G401 (cell line): ENCODE results near the gene PRKAR2A. TPM values are rescaled to one million over a fixed set of nuclear protein-coding genes. Genes with fewer than 3 reads are reported as not detected.
A peak's percentile ranks its signal among the peaks of the same experiment; 100 is the strongest.
"Not testable (repeated sequence)": the region's sequence is repeated elsewhere in the genome, so short reads cannot be mapped to it uniquely, and the experiment has no call there.

Experiments used
- DNase-seq: peaks from one replicate; pipeline ENCODE4 v3.0.0-alpha.2; 2015; ENCODE audit warnings: low spot score
- in situ Hi-C: cut with HindIII; loops from 2 replicates; pipeline ENCODE4 v1.10.0; 2016; ENCODE audit warnings: low sequenced_read_pairs, mixed read lengths
- total RNA-seq: library from RNA; depleted of rRNA; stranded (reverse); fragments of >200 nt; shearing (Covaris generic); gene quantifications from 2 replicates; pipeline ENCODE4 v1.2.3, GENCODE V29; 2014

The PRKAR2A gene
- total RNA-seq, 1 experiment from 2014 or later: 16.7 TPM

DNA sequence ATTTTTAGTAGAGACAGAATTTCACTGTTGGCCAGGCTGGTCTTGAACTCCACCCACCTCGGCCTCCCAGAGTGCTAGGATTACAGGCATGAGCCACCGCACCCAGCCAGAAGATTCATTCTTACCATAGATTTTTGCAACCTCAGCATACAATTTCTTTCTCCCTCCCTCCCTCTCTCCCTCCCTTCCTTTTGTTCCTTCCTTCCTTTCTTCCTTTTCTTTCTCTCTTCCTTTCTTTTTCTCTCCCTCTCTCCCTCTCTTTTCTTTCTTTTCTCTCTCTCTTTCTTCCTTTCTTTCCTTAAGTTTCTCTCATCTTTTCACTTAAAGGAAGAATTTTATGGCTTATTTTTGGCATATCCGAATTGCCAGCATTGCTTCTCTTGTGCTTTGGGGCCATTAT lies 58.0 kb downstream of the PRKAR2A start:
- DNase-seq: no peak
- in situ Hi-C loops: no loop called here

DNA sequence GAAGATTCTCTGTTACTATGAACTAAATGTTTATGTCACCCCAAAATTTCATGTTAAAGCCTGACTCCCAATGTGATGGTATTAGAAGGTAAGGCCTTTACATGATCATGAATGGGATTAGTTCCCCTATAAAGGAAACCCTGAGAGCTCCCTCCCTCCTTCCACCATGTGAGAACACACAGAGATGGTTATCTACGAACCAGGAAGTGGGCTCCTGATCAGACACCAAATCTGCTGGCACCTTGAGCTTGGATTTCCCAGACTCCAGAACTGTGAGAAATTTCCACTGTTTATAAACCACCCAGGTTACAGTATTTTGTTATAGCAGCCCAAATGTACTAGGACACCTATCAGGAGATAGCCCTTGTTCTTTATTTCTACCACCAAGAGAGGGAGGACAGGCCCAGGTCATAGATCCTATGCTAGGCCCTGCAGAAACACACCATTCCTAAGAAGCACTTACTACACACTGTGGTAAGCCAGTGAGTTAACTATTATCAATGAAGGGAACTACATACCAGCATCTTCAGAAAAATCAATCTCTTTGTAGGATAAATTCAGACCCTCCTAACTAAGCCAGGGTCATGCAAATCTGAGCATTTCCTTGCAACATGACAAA lies 59.0 kb downstream of the PRKAR2A start:
- in situ Hi-C loops: no loop called here
- no peak for DNase-seq

- in situ Hi-C loops: no loop called here
- no peak for DNase-seq
Measured at GRCh38 chr3:48784426-48785120, 63.1 kb downstream of the PRKAR2A start.

DNA sequence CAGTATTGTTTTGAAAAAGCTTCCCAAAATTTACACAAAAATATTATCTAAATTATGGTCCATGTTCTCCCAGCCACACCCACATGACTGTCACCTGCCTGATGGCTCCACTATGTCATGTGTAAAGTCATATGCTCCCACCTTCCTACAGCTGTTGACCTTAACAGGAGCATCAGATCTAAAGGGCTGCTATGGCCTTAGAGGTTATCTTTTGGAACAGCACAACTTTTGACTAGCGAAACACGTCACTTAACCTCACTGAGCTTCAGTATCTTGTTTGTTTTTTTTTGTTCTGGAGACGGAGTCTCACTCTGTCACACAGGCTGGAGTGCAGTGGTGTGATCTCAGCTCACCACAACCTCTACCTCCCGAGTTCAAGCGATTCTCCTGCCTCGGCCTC lies 64.4 kb downstream of the PRKAR2A start:
- no peak for DNase-seq
- in situ Hi-C loops: no loop called here

- no peak for DNase-seq
- in situ Hi-C loops: no loop called here
Measured at GRCh38 chr3:48782046-48782445, 65.6 kb downstream of the PRKAR2A start.

DNA sequence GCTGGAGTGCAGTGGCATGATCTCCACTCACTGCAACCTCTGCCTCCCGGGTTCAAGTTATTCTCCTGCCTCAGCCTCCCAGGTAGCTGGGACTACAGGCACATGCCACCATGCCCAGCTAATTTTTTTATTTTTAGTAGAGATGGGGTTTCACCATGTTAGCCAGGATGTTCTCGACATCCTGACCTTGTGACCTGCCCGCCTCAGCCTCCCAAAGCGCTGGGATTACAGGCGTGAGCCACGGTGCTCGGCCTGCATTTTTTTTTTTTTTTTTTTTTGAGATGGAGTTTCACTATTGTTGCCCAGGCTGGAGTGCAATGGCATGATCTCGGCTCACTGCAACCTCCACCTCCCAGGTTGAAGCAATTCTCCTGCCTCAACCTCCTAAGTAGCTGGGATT lies 69.1 kb downstream of the PRKAR2A start:
- in situ Hi-C loops: loop anchor here (5.0 kb wide), 1 partner anchor 34 kb away; no protein-coding TSS in a partner anchor

DNA sequence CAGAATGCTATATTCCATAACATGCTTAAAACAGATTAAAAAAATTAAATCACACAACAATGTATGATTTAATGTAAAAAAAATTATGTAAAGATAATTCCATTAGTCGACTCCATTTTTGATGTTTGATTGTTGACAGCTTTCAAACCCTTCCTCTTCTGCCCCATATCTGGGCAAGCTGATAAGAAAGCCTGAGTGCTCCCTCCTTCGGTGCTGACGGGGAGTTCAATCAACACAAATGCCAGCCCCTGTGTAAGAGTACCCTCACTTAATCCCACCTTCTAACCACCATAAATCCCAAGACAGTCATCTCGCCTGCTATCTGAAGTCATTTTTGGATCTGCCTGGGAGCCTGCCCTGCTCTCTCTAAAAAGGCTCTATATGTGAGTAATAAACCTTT lies 70.8 kb downstream of the PRKAR2A start:
- no peak for DNase-seq
- in situ Hi-C loops: loop anchor here (5.0 kb wide), 1 partner anchor 35 kb away; no protein-coding TSS in a partner anchor

More for the DNA sequence above, 69.1 kb downstream of the PRKAR2A start:
- DNase-seq: not testable (repeated sequence)

- in situ Hi-C loops: no loop called here
- no peak for DNase-seq
Measured at GRCh38 chr3:48770192-48770502, 77.5 kb downstream of the PRKAR2A start.

GRCh38 chr3:48765376-48765775 lies 82.3 kb downstream of the PRKAR2A start:
- peak; percentile 45 for DNase-seq
- in situ Hi-C loops: no loop called here

GRCh38 chr3:48762816-48763215 lies 84.9 kb downstream of the PRKAR2A start:
- in situ Hi-C loops: no loop called here
- DNase-seq: no peak

DNA sequence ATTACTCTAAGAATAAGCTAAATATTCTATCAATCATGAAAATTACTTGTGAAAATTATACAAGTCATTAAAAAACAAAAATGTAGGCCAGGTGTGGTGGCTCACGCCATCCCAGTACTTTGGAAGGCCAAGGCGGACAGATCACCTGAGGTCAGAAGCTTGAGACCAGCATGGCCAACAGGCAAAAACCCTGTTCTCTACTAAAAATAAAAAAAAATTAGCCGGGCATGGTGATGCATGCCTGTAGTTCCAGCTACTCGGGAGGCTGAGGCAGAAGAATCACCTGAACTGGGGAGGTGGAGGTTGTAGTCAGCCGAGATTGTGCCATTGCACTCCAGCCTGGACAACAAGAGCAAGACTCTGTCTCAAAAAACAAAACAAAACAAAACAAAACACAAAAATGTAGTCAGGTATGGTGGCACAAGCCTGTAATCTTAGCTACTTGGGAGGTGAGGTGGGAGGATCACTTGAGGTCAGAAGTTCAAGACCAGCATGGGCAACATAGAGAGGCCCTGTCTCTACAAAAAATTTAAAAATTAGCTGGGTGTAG lies 87.6 kb downstream of the PRKAR2A start:
- in situ Hi-C loops, DNase-seq: not testable (repeated sequence)

- DNase-seq, in situ Hi-C loops: not testable (repeated sequence)
Measured at GRCh38 chr3:48759531-48759930, 88.1 kb downstream of the PRKAR2A start.

- in situ Hi-C loops: no loop called here
Measured at GRCh38 chr3:48759071-48759470, 88.6 kb downstream of the PRKAR2A start.

DNA sequence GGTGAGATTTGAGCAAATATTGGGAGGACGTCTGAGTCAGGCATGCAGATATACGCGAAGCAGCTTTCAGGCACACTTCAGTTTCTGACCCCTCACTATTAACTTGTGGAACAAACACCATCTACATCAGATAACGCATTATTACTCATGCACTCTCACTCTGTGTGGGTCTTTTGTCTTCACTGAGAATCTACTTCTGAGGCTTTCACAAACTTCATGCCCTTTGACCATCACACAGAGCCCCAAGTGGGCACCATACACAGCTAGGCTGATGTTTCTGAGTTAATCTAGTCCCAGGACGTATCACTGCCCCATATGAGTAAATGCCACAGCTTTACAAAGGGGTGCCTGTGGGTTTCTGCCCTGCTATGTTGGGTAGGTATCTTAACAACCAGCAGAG lies 91.0 kb downstream of the PRKAR2A start:
- in situ Hi-C loops: no loop called here
- no peak for DNase-seq

More at GRCh38 chr3:48759071-48759470, 88.6 kb downstream of the PRKAR2A start:
- no peak for DNase-seq

DNA sequence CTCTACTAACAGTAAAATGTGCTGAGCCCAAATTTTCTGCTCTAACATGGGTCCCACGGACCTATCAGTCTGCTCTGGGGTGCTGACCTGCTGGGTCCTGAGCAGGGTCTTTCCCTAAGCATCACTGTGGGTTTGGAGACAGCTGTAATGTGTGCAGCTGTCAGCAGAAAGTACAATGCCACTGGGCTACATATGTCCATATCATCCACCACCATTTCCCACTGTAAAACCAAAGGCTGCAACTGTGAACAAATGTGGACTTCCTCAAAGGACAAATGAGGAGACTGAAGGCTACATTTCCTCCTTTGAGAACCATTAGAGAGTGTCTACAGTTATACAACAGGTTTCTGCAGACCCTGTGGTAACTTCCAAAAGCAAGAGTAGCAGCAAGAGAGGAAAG lies 96.8 kb downstream of the PRKAR2A start:
- in situ Hi-C loops: no loop called here
- DNase-seq: no peak

DNA sequence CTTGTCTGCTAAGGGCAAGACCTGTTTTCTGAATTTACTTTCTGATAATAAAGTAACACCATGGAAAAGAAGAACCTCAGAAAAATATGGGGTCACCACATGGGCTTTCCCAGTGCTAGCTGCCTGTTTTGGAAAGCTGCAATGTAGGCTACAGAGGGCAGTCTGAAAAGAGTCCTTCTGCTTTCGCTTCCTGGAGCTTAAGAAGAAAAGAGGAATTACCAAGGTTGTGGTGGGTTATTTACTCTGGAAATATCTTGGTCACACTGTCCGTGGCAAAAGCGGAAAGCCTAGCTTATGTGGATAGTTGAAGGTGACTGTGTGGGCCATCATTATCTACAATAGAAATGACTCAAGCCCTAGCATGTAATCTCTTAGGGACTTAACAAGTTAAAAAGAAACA lies 98.9 kb downstream of the PRKAR2A start:
- in situ Hi-C loops: no loop called here
- no peak for DNase-seq

DNA sequence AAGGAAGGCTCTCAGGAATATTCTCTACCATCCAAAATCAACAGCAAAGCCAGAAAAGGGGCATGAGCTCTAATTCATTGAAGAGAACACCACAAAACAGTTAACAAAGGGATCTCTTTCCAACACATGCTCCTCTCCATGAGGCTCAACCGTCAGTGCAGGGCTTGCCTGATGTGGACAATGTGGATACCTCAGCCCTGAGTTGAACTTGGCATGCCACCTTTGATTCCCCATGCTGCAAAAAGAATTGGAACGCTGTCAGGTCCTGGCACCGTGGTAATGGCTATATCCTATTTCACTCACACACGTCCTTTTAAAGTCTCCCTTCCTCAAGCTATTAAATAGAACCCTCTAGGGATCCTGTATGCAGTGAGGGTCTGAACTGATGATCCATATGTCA lies 100.0 kb downstream of the PRKAR2A start:
- in situ Hi-C loops: no loop called here
- DNase-seq: no peak

GRCh38 chr3:48747015-48747615 lies 100.6 kb downstream of the PRKAR2A start:
- DNase-seq: no peak
- in situ Hi-C loops: no loop called here

- in situ Hi-C loops: no loop called here
- DNase-seq: no peak
Measured at GRCh38 chr3:48743773-48744172, 103.9 kb downstream of the PRKAR2A start.

- in situ Hi-C loops: not testable (repeated sequence)
Measured at GRCh38 chr3:48741226-48741625, 106.4 kb downstream of the PRKAR2A start.

More at GRCh38 chr3:48741226-48741625, 106.4 kb downstream of the PRKAR2A start:
- not testable (repeated sequence) for DNase-seq
